SK-N-SH (cell line): ENCODE data around the gene FUS. TPM values are rescaled to one million over a fixed set of nuclear protein-coding genes. Genes with fewer than 3 reads are reported as not detected.

Experiments
- CTCF ChIA-PET: fragments of 300-600, 350-600 bp; formaldehyde crosslinking; extraction: SDS; loops from one replicate; lab custom pipeline; 2021; lab: Yijun Ruan, JAX
- POLR2A ChIA-PET: fragments of 350-600 bp; sonication (Branson Sonifier 250); formaldehyde crosslinking; extraction: SDS; loops from one replicate; lab custom pipeline; 2020; ENCODE audit warnings: antibody characterized with exemption, inconsistent platforms; lab: Yijun Ruan, JAX
- DNase-seq: peaks from one replicate; pipeline ENCODE4 v3.0.0; 2012
- H2AFZ ChIP-seq: fragments of 200-600 bp; sonication (generic); 2 replicates; pipeline ENCODE4 v1.8.1; 2016; ENCODE audit warnings: antibody characterized with exemption, mild to moderate bottlenecking, low read depth
- H3F3A ChIP-seq: fragments of 200-600 bp; sonication (generic); replicated peaks from 2 replicates; pipeline ENCODE3; 2016; ENCODE audit warnings: antibody characterized with exemption, mild to moderate bottlenecking; ENCODE audit not compliant: insufficient read depth
- H3K27ac ChIP-seq, 2 experiments: fragments of 200-500 bp in 1 of 2; fragments of 200-600 bp in 1 of 2; sonication (Bioruptor generic) in 1 of 2; sonication (generic), shearing (Covaris generic) in 1 of 2; 2 replicates each; pipeline versions ENCODE4 v1.5.1 to v1.6.1; 2014 to 2016; ENCODE audit warnings: low read depth in 2 of 2, inconsistent platforms in 1 of 2, low read length in 1 of 2, mild to moderate bottlenecking in 1 of 2, mixed read lengths in 1 of 2
- H3K27me3 ChIP-seq: fragments of 200-600 bp; sonication (generic), shearing (Covaris generic); 2 replicates; pipeline ENCODE4 v1.6.1; 2016; ENCODE audit warnings: mixed run types; ENCODE audit not compliant: insufficient read depth
- H3K36me3 ChIP-seq, 2 experiments: fragments of 200-500 bp in 1 of 2; fragments of 200-600 bp in 1 of 2; sonication (Bioruptor generic) in 1 of 2; sonication (generic) in 1 of 2; replicated peaks in 1 of 2; 2 replicates each; pipeline versions ENCODE3 to v1.5.1; 2014 to 2016; ENCODE audit warnings: low read length in 1 of 2, mild to moderate bottlenecking in 1 of 2; ENCODE audit not compliant: insufficient read depth in 2 of 2, control insufficient read depth in 1 of 2
- H3K4me1 ChIP-seq, 2 experiments: fragments of 200-500 bp in 1 of 2; fragments of 200-600 bp in 1 of 2; sonication (Bioruptor generic) in 1 of 2; sonication (generic), shearing (Covaris generic) in 1 of 2; 2 replicates each; pipeline versions ENCODE4 v1.5.1 to v1.6.1; 2014 to 2016; ENCODE audit warnings: low read depth in 1 of 2, low read length in 1 of 2, mixed run types in 1 of 2; ENCODE audit not compliant: insufficient read depth in 2 of 2, control insufficient read depth in 1 of 2
- H3K4me2 ChIP-seq: fragments of 200-600 bp; sonication (generic), shearing (Covaris generic); 2 replicates; pipeline ENCODE4 v1.6.1; 2017; ENCODE audit warnings: mixed run types
- H3K4me3 ChIP-seq, 2 experiments: fragments of 200-500 bp in 1 of 2; fragments of 200-600 bp in 1 of 2; sonication (Bioruptor generic) in 1 of 2; sonication (generic), shearing (Covaris generic) in 1 of 2; 2 replicates each; pipeline versions ENCODE4 v1.5.1 to v1.8.1; 2014 to 2016; ENCODE audit warnings: low read depth in 2 of 2, inconsistent platforms in 1 of 2, low read length in 1 of 2, mild to moderate bottlenecking in 1 of 2, mixed read lengths in 1 of 2, moderate library complexity in 1 of 2
- H3K79me2 ChIP-seq: fragments of 200-600 bp; sonication (generic); 2 replicates; pipeline ENCODE4 v1.8.1; 2017; ENCODE audit warnings: mild to moderate bottlenecking; ENCODE audit not compliant: insufficient read depth
- H3K9ac ChIP-seq: fragments of 200-600 bp; sonication (generic); 2 replicates; pipeline ENCODE4 v1.6.1; 2017; ENCODE audit warnings: mixed run types
- H3K9me2 ChIP-seq: fragments of 200-600 bp; sonication (generic); 2 replicates; pipeline ENCODE4 v1.6.1; 2017; ENCODE audit warnings: mixed run types
- H3K9me3 ChIP-seq: fragments of 200-600 bp; sonication (generic); 2 replicates; pipeline ENCODE4 v1.6.1; 2017; ENCODE audit warnings: mixed run types, mild to moderate bottlenecking, moderate library complexity
- H4K20me1 ChIP-seq: fragments of 200-600 bp; sonication (generic); 2 replicates; pipeline ENCODE4 v1.6.1; 2017; ENCODE audit warnings: mild to moderate bottlenecking, mixed run types; ENCODE audit not compliant: insufficient read depth
- CHD2 ChIP-seq: fragments of 150-350 bp; IDR thresholded peaks from 2 replicates; pipeline ENCODE4 v1.6.1; 2018; ENCODE audit warnings: low read length; ENCODE audit not compliant: partially characterized antibody
- CTCF ChIP-seq: fragments of 200-600 bp; sonication (generic); IDR thresholded peaks from 2 replicates; pipeline ENCODE4 v1.6.1; 2017; ENCODE audit warnings: antibody characterized with exemption, mild to moderate bottlenecking, moderate library complexity
- EZH2phosphoT487 ChIP-seq: fragments of 200-600 bp; sonication (generic); IDR thresholded peaks from 2 replicates; pipeline ENCODE4 v1.6.1; 2017; ENCODE audit warnings: low read depth, mixed run types, mild to moderate bottlenecking, antibody characterized with exemption, moderate library complexity, borderline replicate concordance
- FOXJ3 ChIP-seq: sonication (generic); formaldehyde crosslinking; IDR thresholded peaks from 2 replicates; pipeline ENCODE4 v1.5.1; 2020; ENCODE audit warnings: mild to moderate bottlenecking, missing genetic modification reagents
- FOXM1 ChIP-seq: IDR thresholded peaks from 2 replicates; pipeline ENCODE4 v1.4.0; 2012; ENCODE audit warnings: low read depth, mild to moderate bottlenecking
- GATA2 ChIP-seq: sonication (generic); formaldehyde crosslinking; IDR thresholded peaks from 2 replicates; pipeline ENCODE4 v1.5.0; 2020; ENCODE audit warnings: mild to moderate bottlenecking, missing genetic modification reagents
- JUND ChIP-seq: IDR thresholded peaks from 2 replicates; pipeline ENCODE4 v1.4.0; 2012
- MXI1 ChIP-seq: IDR thresholded peaks from 2 replicates; pipeline ENCODE4 v1.6.1; 2012; ENCODE audit warnings: mild to moderate bottlenecking, low read depth, low read length, improper control_type of control experiment
- NRF1 ChIP-seq: IDR thresholded peaks from 2 replicates; pipeline ENCODE4 v1.6.1; 2012; ENCODE audit warnings: low read depth, mild to moderate bottlenecking, low read length
- PBX3 ChIP-seq: IDR thresholded peaks from 2 replicates; pipeline ENCODE4; 2012
- RAD21 ChIP-seq: IDR thresholded peaks from 2 replicates; pipeline ENCODE4 v1.6.1; 2012; ENCODE audit warnings: mild to moderate bottlenecking, low read length
- REST ChIP-seq: IDR thresholded peaks from 2 replicates; pipeline ENCODE4 v1.6.1; 2012; ENCODE audit warnings: mild to moderate bottlenecking, low read depth, low read length, moderate library complexity
- RFX5 ChIP-seq: IDR thresholded peaks from 2 replicates; pipeline ENCODE4 v1.6.1; 2012; ENCODE audit warnings: mild to moderate bottlenecking, improper control_type of control experiment, low read length
- SMC3 ChIP-seq: IDR thresholded peaks from 2 replicates; pipeline ENCODE4 v1.6.1; 2012; ENCODE audit warnings: low read depth, low read length, improper control_type of control experiment
- TAF1 ChIP-seq: IDR thresholded peaks from 2 replicates; pipeline ENCODE4 v1.6.1; 2012; ENCODE audit warnings: low read depth, mild to moderate bottlenecking, low read length, moderate library complexity, borderline replicate concordance
- USF2 ChIP-seq: fragments of 150-350 bp; IDR thresholded peaks from 2 replicates; pipeline ENCODE4 v1.6.1; 2017; ENCODE audit warnings: antibody characterized with exemption, low read length, low read depth, borderline replicate concordance
- WGBS: methylation state at CpG from one replicate; pipeline ENCODE4 v1.1.6; 2017; ENCODE audit warnings: low lambda C conversion rate; 5-methylcytosine and 5-hydroxymethylcytosine counted together
- polyA plus RNA-seq, 3 experiments: library from polyadenylated mRNA; depleted of rRNA; stranded (reverse); fragments of >200 nt; gene quantifications; 2 replicates each; pipeline ENCODE4 v1.2.3, GENCODE V29; 2012

FUS gene
- polyA plus RNA-seq, 1 of the 3 experiments (the other 2 are of a cell fraction) = 429 TPM

- ChIA-PET CTCF (interaction anchor here (1.0 to 1.2 kb wide), 3 partner anchors 23 to 152 kb away, joined by 3 to 4 read pairs (median 4); no protein-coding TSS in a partner anchor), POLR2A (interaction anchor here (0.6 to 3.9 kb wide), 2 partner anchors 18 to 132 kb away, joined by 3 to 15 read pairs; partner anchors contain the start of gene KAT8)
- Histone ChIP-seq H3F3A (no peaks in the 10 kb centered on the region), H3K36me3 (peaks cover 0 to 13% of the 10 kb centered on the region in 2 experiments), H3K27ac (no peak overlapping the region; a peak in 1 of 4 replicates), H3K4me3 (no peak overlapping the region), H3K27me3 (no peaks in the 10 kb centered on the region), H2AFZ (no peak overlapping the region), H3K9ac (no peak overlapping the region), H3K4me2 (no peak overlapping the region), H3K9me2 (no peaks in the 10 kb centered on the region), H3K9me3 (no peaks in the 10 kb centered on the region), H3K4me1 (peaks cover 4 to 31% of the 10 kb centered on the region in 2 experiments; a peak in 2 of 4 replicates), H4K20me1 (no peaks in the 10 kb centered on the region), H3K79me2 (no peaks in the 10 kb centered on the region)
- no peak for TF ChIP-seq SMC3
- TF ChIP-seq FOXJ3 (CRISPR knock-in tag) = no peak
- TF ChIP-seq CHD2 = no peak
- WGBS = 84% methylated on average over 18 of the region's 18 CpGs
- DNase-seq = no peak
These were observed 45.1 kb upstream of the FUS start for GRCh38 chr16:31134625-31135534.

GRCh38 chr16:31135535-31136286, 44.2 kb upstream of the FUS start, which contains the start of gene PRSS8:
Gene PRSS8, minus strand, starts transcription at chr16:31135727. Its CDS starts 229 bp downstream, at chr16:31135498.
- H3K4me3 ChIP-seq = no peak within 1 kb of the TSS
- no peaks in the 10 kb centered on the region for H3K79me2 ChIP-seq
- no peaks in the 10 kb centered on the region for H3K9me2 ChIP-seq
- no peaks in the 10 kb centered on the region for H4K20me1 ChIP-seq
- peaks cover 4 to 31% of the 10 kb centered on the region in 2 experiments; a peak in 2 of 4 replicates for H3K4me1 ChIP-seq
- no peak within 1 kb of the TSS for H3K9ac ChIP-seq
- H3K9me3 ChIP-seq = no peaks in the 10 kb centered on the region
- no peak for DNase-seq
- no peaks in the 10 kb centered on the region for H3F3A ChIP-seq
- POLR2A ChIA-PET = interaction anchor here (3.9 kb wide), 1 partner anchor 18 kb away, joined by 15 read pairs; the partner anchor contains the start of gene KAT8
- H3K27me3 ChIP-seq = no peaks in the 10 kb centered on the region
- peaks cover 0 to 8% of the 10 kb centered on the region in 2 experiments for H3K36me3 ChIP-seq
- H2AFZ ChIP-seq = no peak within 1 kb of the TSS
- CTCF ChIA-PET = interaction anchor here (1.0 kb wide), 1 partner anchor 151 kb away, joined by 3 read pairs; no protein-coding TSS in a partner anchor
- WGBS = 85% methylated on average over 18 of the region's 22 CpGs
- no peak within 1 kb of the TSS for H3K4me2 ChIP-seq
- H3K27ac ChIP-seq = no peak within 1 kb of the TSS; a peak in 1 of 4 replicates
- TF ChIP-seq NRF1 (no peak), FOXJ3 (CRISPR knock-in tag) (no peak), CTCF (no peak), MXI1 (no peak), EZH2phosphoT487 (no peak), TAF1 (no peak), PBX3 (no peak), USF2 (no peak), REST (no peak), RFX5 (no peak), RAD21 (no peak), FOXM1 (no peak), JUND (no peak), GATA2 (CRISPR knock-in tag) (no peak), CHD2 (no peak)
